Mesothelial cell of epicardium (in vitro differentiated cells): ENCODE results near the gene NUFIP1. TPM values are rescaled to one million over a fixed set of nuclear protein-coding genes. Genes with fewer than 3 reads are reported as not detected.
"Not testable (repeated sequence)": the region's sequence is repeated elsewhere in the genome, so short reads cannot be mapped to it uniquely, and the experiment has no call there.

ENCODE experiments used
- DNase-seq, 2 experiments: peaks; one replicate each; pipeline ENCODE4 v3.0.0; 2021; ENCODE audit warnings: low spot score in 2 of 2; ENCODE audit not compliant: unreplicated experiment in 2 of 2
- H3K27ac Mint-ChIP-seq: 2 replicates; pipeline ENCODE4 v1.8.0; 2021; ENCODE audit warnings: mixed read lengths
- H3K27me3 Mint-ChIP-seq: 2 replicates; pipeline ENCODE4 v1.8.0; 2021; ENCODE audit warnings: low read depth, mixed read lengths
- H3K36me3 Mint-ChIP-seq: 2 replicates; pipeline ENCODE4 v1.8.0; 2021; ENCODE audit warnings: mixed read lengths
- H3K4me1 Mint-ChIP-seq: 2 replicates; pipeline ENCODE4 v1.8.0; 2021; ENCODE audit warnings: mixed read lengths
- H3K4me3 Mint-ChIP-seq: 2 replicates; pipeline ENCODE4 v1.8.0; 2021; ENCODE audit warnings: mild to moderate bottlenecking, moderate library complexity, mixed read lengths
- H3K9me3 Mint-ChIP-seq: 2 replicates; pipeline ENCODE4 v1.8.0; 2021; ENCODE audit warnings: mixed read lengths
- total RNA-seq: library from RNA; stranded (reverse); gene quantifications from 3 replicates; pipeline ENCODE4 v1.2.1, GENCODE V29; 2021
- TF ChIP-seq, protein P1 (sequence below): fragments of 200-600 bp; sonication (generic); IDR thresholded peaks from one replicate; pipeline ENCODE4 v1.5.0; 2021; ENCODE audit warnings: antibody characterized with exemption; ENCODE audit not compliant: unreplicated experiment

NUFIP1 gene
- total RNA-seq, 1 donor from 2014 or later = 9.9 TPM

DNA sequence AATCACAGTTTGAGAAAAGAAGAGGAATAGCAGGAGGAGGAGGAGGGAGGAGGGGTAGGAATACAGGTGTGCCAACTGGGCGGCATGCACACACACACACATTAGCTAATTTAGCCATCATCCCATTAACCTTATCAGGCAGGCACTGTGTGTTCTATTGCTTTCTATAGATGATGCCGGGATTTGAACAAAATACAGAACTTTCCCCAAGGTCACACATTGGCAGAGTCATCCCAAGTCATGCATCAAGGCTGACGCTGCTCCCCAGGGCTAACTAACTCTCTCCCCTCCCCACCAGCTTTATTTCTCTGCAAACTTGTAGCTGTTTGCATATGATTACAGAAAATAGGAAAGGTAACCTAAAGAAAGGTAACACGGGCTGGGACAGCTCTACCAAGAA, 83.0 kb downstream of the NUFIP1 start:
- no peak overlapping the region for H3K4me3 Mint-ChIP-seq
- TF ChIP-seq, protein P1, sequence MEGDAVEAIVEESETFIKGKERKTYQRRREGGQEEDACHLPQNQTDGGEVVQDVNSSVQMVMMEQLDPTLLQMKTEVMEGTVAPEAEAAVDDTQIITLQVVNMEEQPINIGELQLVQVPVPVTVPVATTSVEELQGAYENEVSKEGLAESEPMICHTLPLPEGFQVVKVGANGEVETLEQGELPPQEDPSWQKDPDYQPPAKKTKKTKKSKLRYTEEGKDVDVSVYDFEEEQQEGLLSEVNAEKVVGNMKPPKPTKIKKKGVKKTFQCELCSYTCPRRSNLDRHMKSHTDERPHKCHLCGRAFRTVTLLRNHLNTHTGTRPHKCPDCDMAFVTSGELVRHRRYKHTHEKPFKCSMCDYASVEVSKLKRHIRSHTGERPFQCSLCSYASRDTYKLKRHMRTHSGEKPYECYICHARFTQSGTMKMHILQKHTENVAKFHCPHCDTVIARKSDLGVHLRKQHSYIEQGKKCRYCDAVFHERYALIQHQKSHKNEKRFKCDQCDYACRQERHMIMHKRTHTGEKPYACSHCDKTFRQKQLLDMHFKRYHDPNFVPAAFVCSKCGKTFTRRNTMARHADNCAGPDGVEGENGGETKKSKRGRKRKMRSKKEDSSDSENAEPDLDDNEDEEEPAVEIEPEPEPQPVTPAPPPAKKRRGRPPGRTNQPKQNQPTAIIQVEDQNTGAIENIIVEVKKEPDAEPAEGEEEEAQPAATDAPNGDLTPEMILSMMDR = no peak

DNA sequence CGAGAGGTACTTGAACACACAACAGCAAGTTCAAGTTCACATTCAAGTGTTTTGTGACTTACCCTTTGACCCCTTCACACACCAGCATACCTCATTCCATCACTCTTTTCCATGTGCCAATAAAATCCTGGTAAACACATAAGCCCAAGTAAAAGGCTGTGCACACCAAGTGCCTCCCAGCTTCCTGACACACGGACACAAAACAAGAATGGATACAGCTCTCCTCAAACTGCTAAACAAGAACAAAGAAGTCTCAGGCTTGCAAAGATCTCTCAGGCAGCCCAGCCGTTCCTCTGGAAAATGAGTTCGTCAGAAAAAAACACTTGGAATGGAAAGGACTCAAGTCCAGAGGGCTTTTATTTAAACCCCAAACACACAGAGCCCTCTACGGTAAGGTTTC, 83.7 kb downstream of the NUFIP1 start:
- H3K27me3 Mint-ChIP-seq = peaks cover 4% of the 10 kb centered on the region
- no peaks in the 10 kb centered on the region for H3K36me3 Mint-ChIP-seq
- TF ChIP-seq, protein P1 = no peak
- no peak overlapping the region for H3K4me3 Mint-ChIP-seq
- DNase-seq = no peak
- H3K9me3 Mint-ChIP-seq = no peaks in the 10 kb centered on the region
- H3K27ac Mint-ChIP-seq = peak overlapping the region; percentile 21
- H3K4me1 Mint-ChIP-seq = peaks cover 42% of the 10 kb centered on the region

More for the DNA sequence above, 83.0 kb downstream of the NUFIP1 start:
- H3K36me3 Mint-ChIP-seq = no peaks in the 10 kb centered on the region
- no peaks in the 10 kb centered on the region for H3K9me3 Mint-ChIP-seq
- H3K27ac Mint-ChIP-seq = no peak overlapping the region
- peaks cover 4% of the 10 kb centered on the region for H3K27me3 Mint-ChIP-seq
- DNase-seq = no peak
- H3K4me1 Mint-ChIP-seq = peaks cover 39% of the 10 kb centered on the region

DNA sequence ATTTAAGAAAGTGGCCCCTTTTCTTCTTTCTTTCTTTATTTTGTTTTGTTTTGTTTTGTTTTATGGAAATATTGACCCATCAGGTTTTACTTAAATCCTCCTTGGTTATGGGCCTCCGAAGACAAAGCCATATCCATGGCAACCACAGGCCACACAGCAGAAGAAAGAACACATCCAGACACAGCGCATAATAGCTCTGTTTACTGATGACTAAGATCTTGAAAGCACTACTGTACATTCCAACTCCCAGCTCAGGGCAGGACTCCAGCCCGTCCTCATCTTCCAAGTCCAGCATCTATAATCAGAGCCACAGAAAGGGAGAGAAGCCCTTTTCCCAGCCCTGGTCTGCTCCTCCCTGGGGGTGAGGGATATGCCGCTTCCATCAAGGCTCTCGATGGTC, 84.3 kb downstream of the NUFIP1 start:
- peak overlapping the region; percentile 86 for H3K27ac Mint-ChIP-seq

GRCh38 chr13:44903574-44903985, 85.7 kb downstream of the NUFIP1 start:
- peaks cover 4% of the 10 kb centered on the region for H3K9me3 Mint-ChIP-seq
- DNase-seq = no peak
- peaks cover 54% of the 10 kb centered on the region for H3K4me1 Mint-ChIP-seq
- H3K27ac Mint-ChIP-seq = peak overlapping the region; percentile 90
- H3K4me3 Mint-ChIP-seq = no peak overlapping the region
- TF ChIP-seq, protein P1 = no peak
- H3K36me3 Mint-ChIP-seq = no peaks in the 10 kb centered on the region
- H3K27me3 Mint-ChIP-seq = peaks cover 4% of the 10 kb centered on the region

More for the DNA sequence above, 84.3 kb downstream of the NUFIP1 start:
- Mint-ChIP-seq H3K4me1 (peaks cover 46% of the 10 kb centered on the region), H3K36me3 (no peaks in the 10 kb centered on the region), H3K27me3 (peaks cover 4% of the 10 kb centered on the region), H3K4me3 (no peak overlapping the region), H3K9me3 (no peaks in the 10 kb centered on the region)
- no peak for DNase-seq
- TF ChIP-seq, protein P1 = no peak

- Mint-ChIP-seq H3K36me3 (no peaks in the 10 kb centered on the region), H3K27ac (peak overlapping the region; percentile 90), H3K27me3 (peaks cover 4% of the 10 kb centered on the region), H3K4me1 (peaks cover 54% of the 10 kb centered on the region), H3K4me3 (no peak overlapping the region), H3K9me3 (peaks cover 7% of the 10 kb centered on the region)
- TF ChIP-seq, protein P1 = no peak
- DNase-seq = no peak
These were observed 86.5 kb downstream of the NUFIP1 start for GRCh38 chr13:44902738-44903137.

DNA sequence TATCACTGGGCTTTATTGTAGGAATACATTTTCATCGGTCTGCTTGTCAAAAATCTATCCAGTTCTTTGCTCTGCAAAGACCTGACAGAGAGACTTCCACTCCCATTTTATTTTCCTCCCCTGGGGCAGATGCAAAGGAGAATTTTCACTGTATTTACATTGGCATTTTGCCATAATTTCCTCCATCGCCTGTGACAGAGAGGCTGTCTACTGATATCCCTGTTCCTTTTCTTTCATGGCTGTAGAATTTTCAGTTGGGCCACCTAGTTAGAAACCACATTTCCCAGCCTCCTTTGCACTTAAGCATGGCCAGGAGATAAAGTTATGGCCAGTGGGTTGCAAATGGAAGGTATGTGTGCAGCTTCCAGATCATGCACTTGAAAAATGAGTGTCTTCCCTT, 89.3 kb downstream of the NUFIP1 start:
- Mint-ChIP-seq H3K4me3 (no peak overlapping the region), H3K27ac (no peak overlapping the region), H3K27me3 (peaks cover 4% of the 10 kb centered on the region), H3K9me3 (peaks cover 7% of the 10 kb centered on the region), H3K4me1 (peaks cover 39% of the 10 kb centered on the region), H3K36me3 (no peaks in the 10 kb centered on the region)
- DNase-seq = no peak
- TF ChIP-seq, protein P1 = no peak

DNA sequence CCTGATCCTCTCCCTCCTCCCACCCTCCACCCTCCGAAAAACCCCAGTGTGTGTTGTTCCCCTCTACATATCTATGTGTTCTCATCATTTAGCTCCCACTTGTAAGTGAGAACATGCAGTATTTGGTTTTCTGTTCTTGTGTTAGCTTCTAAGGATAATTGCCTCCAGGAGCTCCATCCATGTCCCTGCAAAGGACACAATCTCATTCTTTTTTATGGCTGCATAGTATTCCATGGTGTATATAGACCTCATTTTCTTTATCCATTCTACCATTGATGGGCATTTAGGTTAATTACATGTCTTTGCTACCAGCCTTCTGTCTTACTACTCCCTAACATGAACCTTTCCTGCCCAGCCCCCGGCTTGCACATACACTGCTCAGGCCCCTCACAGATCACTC, 91.0 kb downstream of the NUFIP1 start:
- not testable (repeated sequence) for H3K4me3 Mint-ChIP-seq, DNase-seq, H3K27me3 Mint-ChIP-seq, H3K36me3 Mint-ChIP-seq, H3K27ac Mint-ChIP-seq, H3K9me3 Mint-ChIP-seq
- peaks cover 27% of the 10 kb centered on the region for H3K4me1 Mint-ChIP-seq
